Lower leg skin (tissue), 4 donors: ENCODE data around the gene EIF4B. TPM values are rescaled to one million over a fixed set of nuclear protein-coding genes. Genes with fewer than 3 reads are reported as not detected.

Experiments used
- DNase-seq, 2 donors: peaks; one replicate each; pipeline ENCODE4 v3.0.0-alpha.2; 2019; ENCODE audit warnings: low spot score in 2 of 2
- H3K4me3 ChIP-seq: fragments of 200-600 bp; sonication (generic); 2 replicates; pipeline ENCODE4 v1.5.1; 2017; ENCODE audit warnings: mild to moderate bottlenecking, low read depth; ENCODE audit not compliant: poor library complexity, severe bottlenecking
- POLR2A ChIP-seq, 2 donors: fragments of 450-650 bp; IDR thresholded peaks; one replicate each; pipeline ENCODE4 v1.6.1; 2016 to 2017; ENCODE audit warnings: antibody characterized with exemption in 2 of 2, mild to moderate bottlenecking in 1 of 2, moderate library complexity in 1 of 2
- WGBS, 2 donors: methylation state at CpG; one replicate each; pipeline ENCODE4 v1.1.5; 2018; 5-methylcytosine and 5-hydroxymethylcytosine counted together
- intact Hi-C: fragments of 100-400 bp; cut with DNase I; formaldehyde crosslinking; loops from one replicate; pipeline ENCODE4 v1.15.0; 2023; ENCODE audit warnings: low total_unique reads
- microRNA-seq, 2 donors: library from miRNA; unstranded; fragments of <30 nt; microRNA quantifications; one replicate each; pipeline ENCODE4, GENCODE V29; 2016; ENCODE audit warnings: borderline replicate concordance in 2 of 2, borderline number of aligned reads in 1 of 2
- total RNA-seq, 4 donors: library from RNA; depleted of rRNA; stranded (reverse); fragments of >200 nt; gene quantifications; one replicate each; pipeline ENCODE4 v1.1.0, GENCODE V29; 2016
- TF ChIP-seq, protein P1 (sequence below), 3 donors: fragments of 450-650 bp; IDR thresholded peaks; one replicate each; pipeline ENCODE4 v1.5.1; 2016; ENCODE audit warnings: antibody characterized with exemption in 3 of 3, mild to moderate bottlenecking in 3 of 3, moderate library complexity in 2 of 3

EIF4B gene
- total RNA-seq, 4 donors from 2014 or later = 499 to 623 (median 546) TPM

DNA sequence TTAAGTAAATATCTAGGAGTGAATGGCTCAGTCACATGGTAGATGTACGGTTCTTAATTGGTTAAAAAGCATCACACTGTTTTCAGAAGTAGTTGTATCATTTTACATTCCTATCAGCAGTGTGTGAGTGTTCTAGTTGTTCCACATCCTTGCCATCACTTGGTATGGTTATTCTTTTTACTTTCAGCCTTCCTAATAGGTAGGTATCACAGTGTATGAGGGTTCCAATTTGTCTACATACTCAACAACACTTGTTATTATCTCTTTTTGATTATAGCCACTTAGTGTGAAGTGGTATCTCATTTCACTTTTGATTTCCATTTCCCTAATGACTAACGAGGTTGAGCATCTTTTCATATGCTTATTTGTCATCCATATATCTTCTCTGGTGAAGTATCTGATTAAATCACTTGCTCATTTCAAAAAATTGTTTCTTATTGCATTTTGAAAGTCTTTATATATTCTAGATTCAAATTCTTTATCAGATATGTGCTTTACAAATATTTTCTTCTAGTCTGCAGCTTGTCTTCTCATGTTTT lies 76.5 kb downstream of the EIF4B start:
- no peak for DNase-seq
- no peak overlapping the region for H3K4me3 ChIP-seq
- 59 to 79% methylated on average over 2 of the region's 2 CpGs for WGBS, 2 donors
- intact Hi-C loops = no loop called here
- TF ChIP-seq, protein P1, sequence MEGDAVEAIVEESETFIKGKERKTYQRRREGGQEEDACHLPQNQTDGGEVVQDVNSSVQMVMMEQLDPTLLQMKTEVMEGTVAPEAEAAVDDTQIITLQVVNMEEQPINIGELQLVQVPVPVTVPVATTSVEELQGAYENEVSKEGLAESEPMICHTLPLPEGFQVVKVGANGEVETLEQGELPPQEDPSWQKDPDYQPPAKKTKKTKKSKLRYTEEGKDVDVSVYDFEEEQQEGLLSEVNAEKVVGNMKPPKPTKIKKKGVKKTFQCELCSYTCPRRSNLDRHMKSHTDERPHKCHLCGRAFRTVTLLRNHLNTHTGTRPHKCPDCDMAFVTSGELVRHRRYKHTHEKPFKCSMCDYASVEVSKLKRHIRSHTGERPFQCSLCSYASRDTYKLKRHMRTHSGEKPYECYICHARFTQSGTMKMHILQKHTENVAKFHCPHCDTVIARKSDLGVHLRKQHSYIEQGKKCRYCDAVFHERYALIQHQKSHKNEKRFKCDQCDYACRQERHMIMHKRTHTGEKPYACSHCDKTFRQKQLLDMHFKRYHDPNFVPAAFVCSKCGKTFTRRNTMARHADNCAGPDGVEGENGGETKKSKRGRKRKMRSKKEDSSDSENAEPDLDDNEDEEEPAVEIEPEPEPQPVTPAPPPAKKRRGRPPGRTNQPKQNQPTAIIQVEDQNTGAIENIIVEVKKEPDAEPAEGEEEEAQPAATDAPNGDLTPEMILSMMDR (IDR thresholded peaks at IDR 0.05) = no peak
- no peak for TF ChIP-seq POLR2A (IDR thresholded peaks at IDR 0.05)

DNA sequence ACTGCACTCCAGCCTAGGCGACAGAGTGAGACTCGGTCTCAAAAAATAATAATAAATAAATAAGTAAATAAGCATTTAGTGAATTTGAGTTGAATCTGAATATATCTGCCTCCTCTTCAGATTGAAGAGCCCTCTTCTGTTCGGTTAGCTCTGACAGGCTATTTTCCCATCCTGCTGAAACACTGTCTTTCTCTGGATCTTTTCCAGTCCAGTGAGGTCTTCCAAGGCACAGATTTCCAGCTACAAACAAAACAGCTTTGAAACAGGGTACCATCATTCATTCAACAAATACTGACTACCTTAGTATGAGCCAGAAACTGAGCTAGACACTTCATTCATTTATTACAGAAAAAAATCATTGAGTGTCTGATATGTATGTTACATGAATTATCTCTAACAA lies 80.1 kb downstream of the EIF4B start:
- TF ChIP-seq, protein P1 (IDR thresholded peaks at IDR 0.05) = no peak
- TF ChIP-seq POLR2A (IDR thresholded peaks at IDR 0.05) = no peak
- no peak for DNase-seq
- intact Hi-C loops = no loop called here
- 81 to 83% methylated on average over 3 of the region's 3 CpGs for WGBS, 2 donors
- H3K4me3 ChIP-seq = no peak overlapping the region

DNA sequence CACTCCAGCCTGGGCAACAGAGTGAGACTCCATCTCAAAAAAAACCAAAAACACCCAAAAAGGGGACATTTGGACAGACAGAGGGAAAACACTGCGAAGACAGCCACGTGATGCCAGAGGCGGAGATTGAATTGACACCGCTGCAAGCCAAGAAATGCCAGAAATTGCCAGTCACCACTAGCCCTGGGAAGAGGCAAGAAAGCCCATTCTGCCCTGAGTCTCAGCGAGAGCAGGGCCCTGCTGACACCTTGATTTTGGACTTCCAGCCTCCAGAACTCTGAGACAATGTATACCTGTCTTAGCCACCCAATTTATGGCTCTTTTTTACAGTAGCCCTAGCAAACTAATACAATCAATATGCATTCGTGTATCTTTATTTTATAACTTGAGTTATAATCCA lies 83.8 kb downstream of the EIF4B start:
- TF ChIP-seq, protein P1 (IDR thresholded peaks at IDR 0.05) = no peak
- TF ChIP-seq POLR2A (IDR thresholded peaks at IDR 0.05) = no peak
- WGBS, 2 donors = 93 to 94% methylated on average over 6 of the region's 6 CpGs
- intact Hi-C loops = no loop called here
- no peak overlapping the region for H3K4me3 ChIP-seq
- peak in 1 of 2 donors; percentile 32 for DNase-seq

DNA sequence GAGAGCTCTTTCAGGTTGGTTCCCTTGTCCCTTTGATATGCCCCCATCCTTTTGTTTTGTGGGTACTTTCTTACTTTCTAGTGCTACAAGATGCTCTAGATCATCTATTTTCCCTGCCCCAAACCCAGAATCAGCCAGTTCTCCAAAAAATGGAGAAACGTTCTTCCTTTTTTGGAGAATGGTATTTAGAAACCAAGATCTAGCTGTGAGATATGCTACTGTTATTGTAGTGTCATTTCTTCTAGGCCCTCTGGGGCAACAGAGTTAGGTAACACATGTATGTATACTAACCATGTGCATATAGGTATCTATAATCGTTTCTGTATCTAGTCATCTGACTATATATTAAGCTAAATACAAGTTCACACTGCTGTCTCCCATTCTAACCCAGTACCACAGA lies 84.3 kb downstream of the EIF4B start:
- WGBS, 2 donors = 56 to 57% methylated on average over 2 of the region's 2 CpGs
- no peak for DNase-seq
- no peak overlapping the region for H3K4me3 ChIP-seq
- TF ChIP-seq, protein P1 (IDR thresholded peaks at IDR 0.05) = no peak
- intact Hi-C loops = no loop called here

DNA sequence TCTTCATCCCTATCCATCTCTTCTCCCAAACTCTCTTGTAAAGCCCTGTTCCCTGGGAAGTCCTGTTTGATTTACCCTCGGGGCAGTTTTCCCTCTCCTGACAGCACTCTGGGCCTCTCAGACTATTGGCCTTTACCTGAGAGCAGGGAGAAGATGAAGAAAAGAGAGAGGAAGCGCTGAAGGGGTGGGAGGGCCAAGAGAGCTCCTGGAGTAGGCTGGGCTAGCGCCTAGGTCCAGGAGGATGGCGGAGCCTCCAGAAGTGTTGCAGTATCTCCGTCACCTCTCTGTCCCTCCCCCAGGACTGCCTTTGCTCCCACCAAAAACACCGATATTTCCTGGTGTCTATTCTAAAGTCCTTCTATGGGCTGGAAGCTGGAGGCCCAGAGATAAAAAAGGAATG lies 85.5 kb downstream of the EIF4B start:
- no peak overlapping the region for H3K4me3 ChIP-seq
- intact Hi-C loops = no loop called here
- DNase-seq = peak in 1 of 2 donors; percentile 66
- 81 to 88% methylated on average over 6 of the region's 6 CpGs for WGBS, 2 donors
- TF ChIP-seq, protein P1 (IDR thresholded peaks at IDR 0.05) = no peak
- no peak for TF ChIP-seq POLR2A (IDR thresholded peaks at IDR 0.05)

Small RNAs within 50 kb of the gene (microRNA-seq; reads per million reads assigned to microRNA genes)
- gene MIR6757 = 0 reads per million in 2 donors

Other genes starting within 250 kb of the EIF4B start
- gene KRT76, start 229.1 kb upstream of the EIF4B start, total RNA-seq = not detected
- not detected for gene KRT3, start 210.3 kb upstream of the EIF4B start, total RNA-seq
- 1 to 10 TPM in 1 of 4 donors, under 1 TPM in 2, not detected in 1; 0.51 to 1.1 (median 0.83) TPM for gene KRT4, start 192.3 kb upstream of the EIF4B start, total RNA-seq
- gene KRT79, start 172.1 kb upstream of the EIF4B start, total RNA-seq = 100 to 1,000 TPM in 2 of 4 donors, 10 to 100 TPM in 1, 1 to 10 TPM in 1; 8.5 to 259 (median 78.2) TPM
- gene KRT78, start 157.5 kb upstream of the EIF4B start, total RNA-seq = 100 to 1,000 TPM; 114 to 250 (median 183) TPM
- 10 to 100 TPM; 18.1 to 96.0 (median 58.2) TPM for gene KRT8, start 101.4 kb upstream of the EIF4B start, total RNA-seq
- gene KRT18, start 57.3 kb upstream of the EIF4B start, total RNA-seq = 10 to 100 TPM; 23.3 to 97.2 (median 70.9) TPM
- 10 to 100 TPM; 21.8 to 87.1 (median 65.9) TPM for gene TNS2, start 43.6 kb downstream of the EIF4B start, total RNA-seq
- 10 to 100 TPM; 21.0 to 39.5 (median 28.4) TPM for gene SPRYD3, start 72.9 kb downstream of the EIF4B start, total RNA-seq
- gene IGFBP6, start 91.2 kb downstream of the EIF4B start, total RNA-seq = 100 to 1,000 TPM in 1 of 4 donors, 10 to 100 TPM in 3; 22.0 to 508 (median 68.9) TPM
- gene SOAT2, start 97.0 kb downstream of the EIF4B start, total RNA-seq = under 1 TPM in 2 of 4 donors, not detected in 2; 0.26 to 0.63 TPM
- gene ZNF740, start 174.3 kb downstream of the EIF4B start, total RNA-seq = 10 to 100 TPM in 1 of 4 donors, 1 to 10 TPM in 3; 6.1 to 12.1 (median 8.4) TPM
- 10 to 100 TPM in 3 of 4 donors, 1 to 10 TPM in 1; 7.2 to 33.6 (median 19.2) TPM for gene CSAD, start 174.5 kb downstream of the EIF4B start, total RNA-seq
- 10 to 100 TPM in 1 of 4 donors, 1 to 10 TPM in 3; 6.5 to 13.2 (median 7.8) TPM for gene ITGB7, start 200.8 kb downstream of the EIF4B start, total RNA-seq
- gene RARG, start 225.8 kb downstream of the EIF4B start, total RNA-seq = 100 to 1,000 TPM; 160 to 207 (median 199) TPM